Subcutaneous adipose tissue (tissue), 4 donors: ENCODE measurements around the gene ZDHHC8. TPM values are rescaled to one million over a fixed set of nuclear protein-coding genes. Genes with fewer than 3 reads are reported as not detected.

Experiments
- CTCF ChIP-seq: fragments of 450-650 bp; IDR thresholded peaks from one replicate; pipeline ENCODE4 v1.5.1; 2016; ENCODE audit warnings: low read depth, mild to moderate bottlenecking, control low read depth, antibody characterized with exemption, moderate library complexity
- small RNA-seq: library from RNA; depleted of rRNA; stranded (forward); fragments of <200 nt; gene quantifications from one replicate; pipeline ENCODE3, GENCODE V24; 2016
- total RNA-seq, 4 donors: library from RNA; depleted of rRNA; stranded (reverse); fragments of >200 nt; gene quantifications; one replicate each; pipeline ENCODE4 v1.1.0, GENCODE V29; 2016

The ZDHHC8 gene
- total RNA-seq, 4 donors from 2014 or later = 7.0 to 32.2 (median 11.0) TPM

DNA sequence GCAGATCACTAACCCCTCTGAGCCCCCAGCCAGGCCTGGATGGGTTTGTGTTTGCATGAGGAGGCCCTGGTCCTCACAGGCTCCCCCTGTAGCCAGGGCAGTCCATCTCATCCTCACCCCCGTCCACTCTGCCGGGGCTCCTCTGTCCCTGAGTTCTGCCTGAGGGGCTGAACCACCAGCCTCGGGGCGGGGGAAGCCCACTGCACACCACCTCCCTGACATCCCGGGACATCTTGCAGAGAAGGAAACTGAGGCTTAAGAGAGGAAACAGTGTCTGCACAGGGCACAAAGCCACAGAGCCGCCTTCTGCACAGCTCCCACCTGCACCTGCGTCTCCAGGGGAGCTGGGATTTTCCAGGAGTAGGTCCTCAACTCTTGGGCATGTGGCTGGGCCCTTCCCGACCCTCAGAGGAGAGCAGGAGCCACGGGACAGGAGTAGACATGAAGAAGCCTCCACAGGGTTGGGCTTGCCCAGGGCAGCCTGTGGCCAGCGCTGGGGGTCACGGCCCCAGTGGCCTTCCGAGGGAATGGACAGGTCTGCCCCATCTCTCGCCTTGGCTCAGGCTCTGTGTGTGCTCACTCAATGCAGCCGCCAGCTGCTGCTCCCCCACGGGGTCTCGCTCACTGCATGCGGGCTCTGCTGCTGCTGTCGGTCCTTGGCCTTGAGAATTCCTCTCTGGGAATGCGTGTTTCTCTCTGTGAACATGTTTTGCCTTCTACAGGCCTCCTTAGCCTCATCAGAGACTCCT is 64.7 kb downstream of the ZDHHC8 start:
- no peak for TF ChIP-seq CTCF

Small RNA genes within 50 kb of the gene (small RNA-seq; reads per million reads assigned to genes)
- gene MIR6816 (not detected), gene RF00599 (not detected)

Other genes with a start within 250 kb of the ZDHHC8 start
- gene COMT, start 190.0 kb upstream of the ZDHHC8 start, total RNA-seq = 100 to 1,000 TPM in 3 of 4 donors, 10 to 100 TPM in 1; 80.1 to 228 (median 190) TPM
- gene TXNRD2, start 190.0 kb upstream of the ZDHHC8 start, total RNA-seq = 10 to 100 TPM; 11.1 to 28.4 (median 15.8) TPM
- gene ARVCF, start 115.0 kb upstream of the ZDHHC8 start, total RNA-seq = 10 to 100 TPM in 2 of 4 donors, 1 to 10 TPM in 2; 1.5 to 15.3 (median 7.5) TPM
- 10 to 100 TPM; 24.3 to 46.7 (median 37.5) TPM for gene TANGO2, start 110.7 kb upstream of the ZDHHC8 start, total RNA-seq
- gene DGCR8, start 51.6 kb upstream of the ZDHHC8 start, total RNA-seq = 10 to 100 TPM in 3 of 4 donors, 1 to 10 TPM in 1; 9.8 to 27.9 (median 14.7) TPM
- 100 to 1,000 TPM in 2 of 4 donors, 10 to 100 TPM in 2; 75.1 to 156 (median 116) TPM for gene RANBP1, start 15.7 kb upstream of the ZDHHC8 start, total RNA-seq
- 10 to 100 TPM; 33.0 to 62.9 (median 46.7) TPM for gene TRMT2A, start 14.6 kb upstream of the ZDHHC8 start, total RNA-seq
- gene CCDC188, start 19.3 kb downstream of the ZDHHC8 start, total RNA-seq = 1 to 10 TPM in 2 of 4 donors, not detected in 2; 1.3 to 3.0 TPM
- under 1 TPM in 2 of 4 donors, not detected in 2; 0.68 to 0.82 TPM for gene RTN4R, start 136.5 kb downstream of the ZDHHC8 start, total RNA-seq
- gene DGCR6L, start 188.3 kb downstream of the ZDHHC8 start, total RNA-seq = 10 to 100 TPM; 18.8 to 61.2 (median 54.0) TPM